ENCODE data around the gene TSPAN12.

GRCh38 chr7:120805636-120806388 is 52.1 kb downstream of the TSPAN12 start:
- no peak for TF ChIP-seq GATA2 (IDR thresholded peaks at IDR 0.05; ENCODE audit: low read depth, low read length)
- no peak for TF ChIP-seq GATA3 (IDR thresholded peaks at IDR 0.05; ENCODE audit: low read depth, low read length)
